OCI-LY1 (cell line): Measurements from ENCODE around the gene PSMB10.

Source experiments
- EZH2 ChIP-seq: fragments of 200-600 bp; sonication (generic), shearing (Covaris generic); IDR thresholded peaks from 2 replicates; pipeline ENCODE4 v1.8.0; 2017; ENCODE audit warnings: borderline replicate concordance, mixed run types, mild to moderate bottlenecking, antibody characterized with exemption, low read length, moderate library complexity, mixed read lengths
- TF ChIP-seq, protein P1 (sequence below): fragments of 200-600 bp; sonication (generic), shearing (Covaris generic); IDR thresholded peaks from 2 replicates; pipeline ENCODE4 v1.5.1; 2017; ENCODE audit warnings: mild to moderate bottlenecking, antibody characterized with exemption, low read length, moderate library complexity, mixed read lengths

DNA sequence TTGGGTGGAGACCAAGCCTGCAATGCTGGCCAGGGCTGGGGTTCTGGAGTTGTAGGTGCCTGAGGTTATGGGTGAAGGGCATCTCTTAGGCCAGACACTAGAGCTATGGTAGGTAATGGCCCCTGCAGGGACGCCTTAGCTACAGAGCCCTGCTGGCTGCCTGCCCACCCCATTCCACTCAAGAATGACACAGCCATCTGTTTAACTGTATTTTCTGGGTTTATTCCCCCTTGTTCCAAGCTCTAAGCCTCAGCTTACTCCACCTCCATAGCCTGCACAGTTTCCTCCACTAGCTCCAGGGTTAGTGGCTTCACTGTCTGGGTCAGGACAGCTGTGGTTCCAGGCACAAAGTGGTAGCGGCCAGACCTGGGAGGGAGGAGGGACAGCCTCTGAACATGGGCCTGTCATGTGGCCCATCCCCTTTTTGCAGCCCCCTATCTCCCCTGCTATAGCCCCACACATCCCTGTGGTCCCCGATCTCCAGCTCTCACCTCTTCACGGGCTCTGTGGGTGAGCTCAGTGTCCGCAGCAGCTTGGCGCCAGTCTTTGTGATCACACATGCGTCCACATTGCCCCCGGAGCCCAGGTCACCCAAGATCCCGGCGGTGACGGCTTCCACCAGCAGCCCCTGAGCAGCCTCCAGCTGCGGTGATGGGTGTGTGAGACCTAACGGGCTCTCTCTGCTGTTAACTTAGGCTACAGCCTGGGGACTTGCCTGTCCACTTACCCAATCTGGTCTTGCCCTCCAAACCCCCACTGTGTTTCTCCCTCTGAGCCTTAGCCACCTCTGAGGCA lies 2.1 kb downstream of the PSMB10 start:
- TF ChIP-seq, protein P1, sequence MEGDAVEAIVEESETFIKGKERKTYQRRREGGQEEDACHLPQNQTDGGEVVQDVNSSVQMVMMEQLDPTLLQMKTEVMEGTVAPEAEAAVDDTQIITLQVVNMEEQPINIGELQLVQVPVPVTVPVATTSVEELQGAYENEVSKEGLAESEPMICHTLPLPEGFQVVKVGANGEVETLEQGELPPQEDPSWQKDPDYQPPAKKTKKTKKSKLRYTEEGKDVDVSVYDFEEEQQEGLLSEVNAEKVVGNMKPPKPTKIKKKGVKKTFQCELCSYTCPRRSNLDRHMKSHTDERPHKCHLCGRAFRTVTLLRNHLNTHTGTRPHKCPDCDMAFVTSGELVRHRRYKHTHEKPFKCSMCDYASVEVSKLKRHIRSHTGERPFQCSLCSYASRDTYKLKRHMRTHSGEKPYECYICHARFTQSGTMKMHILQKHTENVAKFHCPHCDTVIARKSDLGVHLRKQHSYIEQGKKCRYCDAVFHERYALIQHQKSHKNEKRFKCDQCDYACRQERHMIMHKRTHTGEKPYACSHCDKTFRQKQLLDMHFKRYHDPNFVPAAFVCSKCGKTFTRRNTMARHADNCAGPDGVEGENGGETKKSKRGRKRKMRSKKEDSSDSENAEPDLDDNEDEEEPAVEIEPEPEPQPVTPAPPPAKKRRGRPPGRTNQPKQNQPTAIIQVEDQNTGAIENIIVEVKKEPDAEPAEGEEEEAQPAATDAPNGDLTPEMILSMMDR, result no peak
- TF ChIP-seq EZH2, result no peak
